ENCODE data around the gene C1orf159.

C1orf159 gene

DNA sequence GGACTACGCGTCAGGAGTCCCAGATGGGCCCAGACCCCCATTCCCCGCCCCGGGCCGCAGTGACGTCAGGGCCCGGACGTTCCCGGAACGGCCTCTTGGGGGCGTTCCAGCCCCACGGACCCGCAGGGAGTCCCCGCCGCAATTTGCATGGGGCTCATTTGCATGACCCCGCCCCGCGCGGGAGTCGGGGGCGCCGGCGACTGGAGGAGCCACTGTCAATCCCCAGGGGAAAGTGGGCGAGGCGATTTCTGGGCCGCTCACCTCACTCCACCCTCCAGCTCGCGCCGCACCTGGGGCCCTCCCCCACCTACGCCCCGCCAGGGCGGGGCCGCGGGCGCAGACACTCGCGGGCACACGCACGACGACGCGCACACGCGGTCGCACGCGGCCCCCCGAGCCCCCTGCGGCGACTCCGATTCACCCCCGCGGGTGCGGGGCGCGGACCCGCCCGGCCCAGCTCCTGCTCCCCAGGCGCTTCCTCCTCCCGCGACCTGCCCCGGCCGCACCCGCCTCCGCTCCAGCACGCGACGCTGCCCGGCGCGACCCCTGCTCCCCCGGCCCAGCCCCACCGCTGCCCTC is 82.8 kb downstream of the C1orf159 start:
- DNase-seq: peak; percentile 73 to 76

DNA sequence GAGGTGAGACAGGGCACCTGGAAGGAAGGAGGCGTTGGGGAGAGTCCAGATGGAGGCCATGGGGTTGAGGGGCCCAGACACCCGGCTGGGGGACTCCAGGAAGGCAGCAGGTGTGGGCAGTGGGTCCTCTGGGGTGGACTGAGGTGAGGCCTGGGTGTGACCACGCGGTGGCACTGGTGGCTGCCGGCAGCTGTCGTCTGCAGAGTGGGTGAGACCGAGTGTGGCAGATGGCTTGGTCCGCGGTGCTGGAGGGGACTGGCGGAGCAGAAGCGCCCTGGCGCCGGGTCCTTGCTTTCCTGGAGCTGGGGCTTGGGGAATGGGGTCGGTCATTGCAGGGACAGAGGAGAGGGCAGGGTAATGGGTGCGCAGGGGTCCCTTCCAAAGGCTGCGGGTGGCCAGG is 83.5 kb downstream of the C1orf159 start:
- DNase-seq: no peak

Data from hippocampal formation (tissue), 2 donors.